Measurements from ENCODE around the gene BRD1.

GRCh38 chr22:49807129-49807528, 20.5 kb downstream of the BRD1 start:
- TF ChIP-seq POLR2AphosphoS5 (IDR thresholded peaks at IDR 0.05; ENCODE audit: low read depth, low read length) (no peak), POLR2A (IDR thresholded peaks at IDR 0.05; ENCODE audit: low read depth, low read length) (no peak), TAF1 (IDR thresholded peaks at IDR 0.05; ENCODE audit: borderline replicate concordance, low read depth, low read length) (no peak)

Measured in GM12892 (cell line).